ENCODE measurements around the gene ECD.

ECD gene

GRCh38 chr10:73167783-73168464, at the start of gene ECD, which contains the start of gene FAM149B1:
Gene ECD (minus strand): TSS chr10:73168008. CDS start chr10:73163937, 4,071 bp downstream.
Gene FAM149B1 (plus strand): TSS chr10:73168119. CDS start chr10:73168340, 221 bp downstream.
- peak; percentile 94 for DNase-seq

GRCh38 chr10:73215749-73216148, 47.9 kb upstream of the ECD start:
- no peak for DNase-seq

- DNase-seq = no peak
Measured at GRCh38 chr10:73211106-73211811, 43.5 kb upstream of the ECD start.

GRCh38 chr10:73210395-73211105, 42.7 kb upstream of the ECD start:
- DNase-seq = no peak

- peak; percentile 15 for DNase-seq
Measured at GRCh38 chr10:73209705-73210104, 41.9 kb upstream of the ECD start.

GRCh38 chr10:73207883-73208282, 40.1 kb upstream of the ECD start:
- no peak for DNase-seq

- DNase-seq = no peak
Measured at GRCh38 chr10:73206385-73206784, 38.6 kb upstream of the ECD start.

GRCh38 chr10:73205890-73206289, 38.1 kb upstream of the ECD start:
- DNase-seq = no peak

GRCh38 chr10:73205081-73205480, 37.3 kb upstream of the ECD start:
- no peak for DNase-seq

- no peak for DNase-seq
Measured at GRCh38 chr10:73190188-73190587, 22.4 kb upstream of the ECD start.

- DNase-seq = no peak
Measured at GRCh38 chr10:73186266-73186665, 18.5 kb upstream of the ECD start.

- peak; percentile 52 for DNase-seq
Measured at GRCh38 chr10:73183667-73184281, 16.0 kb upstream of the ECD start.

- peak; percentile 34 for DNase-seq
Measured at GRCh38 chr10:73182568-73182967, 14.8 kb upstream of the ECD start.

- no peak for DNase-seq
Measured at GRCh38 chr10:73174148-73174925, 6.5 kb upstream of the ECD start.

GRCh38 chr10:73172867-73173266, 5.1 kb upstream of the ECD start:
- no peak for DNase-seq

GRCh38 chr10:73169320-73169719, 1.5 kb upstream of the ECD start:
- no peak for DNase-seq

- DNase-seq = no peak
Measured at GRCh38 chr10:73168465-73168803, 626 bp upstream of the ECD start.

GRCh38 chr10:73167458-73167782, 388 bp downstream of the ECD start:
- DNase-seq = no peak

- DNase-seq = no peak
Measured at GRCh38 chr10:73166972-73167371, 836 bp downstream of the ECD start.

GRCh38 chr10:73163096-73163495, 4.7 kb downstream of the ECD start:
- DNase-seq = peak; percentile 1

GRCh38 chr10:73161662-73162061, 6.1 kb downstream of the ECD start:
- no peak for DNase-seq

GRCh38 chr10:73161079-73161478, 6.7 kb downstream of the ECD start:
- no peak for DNase-seq
